SK-N-SH treated with all-trans-retinoic acid at 6 μM for 48 hours (cell line): ENCODE measurements around the gene CDK14.

Experiments
- ATAC-seq: fragments of 200-7000 bp; cut with Tn5 transposase; 3 replicates; pipeline ENCODE4 v1.9.1; 2020; ENCODE audit warnings: mild to moderate bottlenecking, moderate library complexity
- ARNTL ChIP-seq: fragments of 450-650 bp; formaldehyde crosslinking; IDR thresholded peaks from 2 replicates; pipeline ENCODE4 v1.5.0; 2020; ENCODE audit warnings: low read depth, mild to moderate bottlenecking, moderate library complexity, borderline replicate concordance
- BACH2 ChIP-seq: fragments of 250-450 bp; sonication (Bioruptor Pico); IDR thresholded peaks from 2 replicates; pipeline ENCODE4 v1.9.0; 2021; ENCODE audit warnings: mild to moderate bottlenecking, borderline replicate concordance
- CSDC2 ChIP-seq: fragments of 250-450 bp; sonication (Bioruptor Pico); IDR thresholded peaks from 2 replicates; pipeline ENCODE4 v1.5.0; 2020; ENCODE audit warnings: mild to moderate bottlenecking, moderate library complexity
- ESRRG ChIP-seq: fragments of 250-450 bp; sonication (Bioruptor Pico); IDR thresholded peaks from 2 replicates; pipeline ENCODE4 v1.6.1; 2021; ENCODE audit warnings: mild to moderate bottlenecking
- GLIS3 ChIP-seq: fragments of 250-450 bp; sonication (Bioruptor Pico); IDR thresholded peaks from 2 replicates; pipeline ENCODE4 v1.5.0; 2020; ENCODE audit warnings: mild to moderate bottlenecking, moderate library complexity
- ISL1 ChIP-seq: fragments of 250-450 bp; sonication (Bioruptor Pico); IDR thresholded peaks from 2 replicates; pipeline ENCODE4 v2.1.2; 2022; ENCODE audit warnings: mild to moderate bottlenecking, moderate library complexity
- OSR1 ChIP-seq: fragments of 250-450 bp; sonication (Bioruptor Pico); IDR thresholded peaks from 2 replicates; pipeline ENCODE4 v1.8.0; 2022; ENCODE audit warnings: moderate library complexity, mild to moderate bottlenecking, inconsistent platforms
- POU6F1 ChIP-seq: fragments of 250-450 bp; sonication (Bioruptor Pico); IDR thresholded peaks from 2 replicates; pipeline ENCODE4 v1.8.0; 2021; ENCODE audit warnings: low read depth, mild to moderate bottlenecking, moderate library complexity, borderline replicate concordance
- PPARA ChIP-seq: fragments of 250-450 bp; sonication (Bioruptor Pico); IDR thresholded peaks from 2 replicates; pipeline ENCODE4 v1.5.0; 2020; ENCODE audit warnings: mild to moderate bottlenecking, borderline replicate concordance
- TOX ChIP-seq: fragments of 250-450 bp; sonication (Bioruptor Pico); IDR thresholded peaks from 2 replicates; pipeline ENCODE4 v1.8.0; 2021; ENCODE audit warnings: mild to moderate bottlenecking, moderate library complexity, borderline replicate concordance
- ZC3H10 ChIP-seq: fragments of 250-450 bp; sonication (Bioruptor Pico); IDR thresholded peaks from 2 replicates; pipeline ENCODE4 v1.5.1; 2021; ENCODE audit warnings: mild to moderate bottlenecking, moderate library complexity
- ZFP3 ChIP-seq: fragments of 250-450 bp; sonication (Bioruptor Pico); IDR thresholded peaks from 2 replicates; pipeline ENCODE4 v1.5.0; 2020; ENCODE audit warnings: mild to moderate bottlenecking, moderate library complexity
- ZFP30 ChIP-seq: fragments of 450-650 bp; formaldehyde crosslinking; IDR thresholded peaks from 2 replicates; pipeline ENCODE4 v1.5.0; 2022; ENCODE audit warnings: mild to moderate bottlenecking, moderate library complexity
- ZNF565 ChIP-seq: fragments of 450-650 bp; formaldehyde crosslinking; conservative IDR thresholded peaks from 2 replicates; pipeline ENCODE4 v1.5.0; 2020; ENCODE audit warnings: low read depth, mild to moderate bottlenecking, moderate library complexity
- ZNF8 ChIP-seq: fragments of 450-650 bp; formaldehyde crosslinking; IDR thresholded peaks from 2 replicates; pipeline ENCODE4 v1.5.0; 2020; ENCODE audit warnings: mild to moderate bottlenecking, moderate library complexity
- TF ChIP-seq, protein P1 (sequence below): fragments of 250-450 bp; sonication (Bioruptor Pico); IDR thresholded peaks from 2 replicates; pipeline ENCODE4 v1.5.1; 2020; ENCODE audit warnings: low read depth, mild to moderate bottlenecking, moderate library complexity
- TF ChIP-seq, protein P2 (sequence below): fragments of 250-450 bp; sonication (Bioruptor Pico); IDR thresholded peaks from 2 replicates; pipeline ENCODE4 v1.5.0; 2020; ENCODE audit warnings: mild to moderate bottlenecking, moderate library complexity

CDK14 gene

GRCh38 chr7:90980545-90980944, 384.4 kb downstream of the CDK14 start:
- no peak for ATAC-seq
- TF ChIP-seq ISL1, result no peak
- no peak for TF ChIP-seq ZFP30 (CRISPR knock-in tag)
- no peak for TF ChIP-seq ZNF565 (CRISPR knock-in tag)
- TF ChIP-seq ESRRG (CRISPR knock-in tag), result no peak
- TF ChIP-seq ZNF8, result no peak
- TF ChIP-seq, protein P1, sequence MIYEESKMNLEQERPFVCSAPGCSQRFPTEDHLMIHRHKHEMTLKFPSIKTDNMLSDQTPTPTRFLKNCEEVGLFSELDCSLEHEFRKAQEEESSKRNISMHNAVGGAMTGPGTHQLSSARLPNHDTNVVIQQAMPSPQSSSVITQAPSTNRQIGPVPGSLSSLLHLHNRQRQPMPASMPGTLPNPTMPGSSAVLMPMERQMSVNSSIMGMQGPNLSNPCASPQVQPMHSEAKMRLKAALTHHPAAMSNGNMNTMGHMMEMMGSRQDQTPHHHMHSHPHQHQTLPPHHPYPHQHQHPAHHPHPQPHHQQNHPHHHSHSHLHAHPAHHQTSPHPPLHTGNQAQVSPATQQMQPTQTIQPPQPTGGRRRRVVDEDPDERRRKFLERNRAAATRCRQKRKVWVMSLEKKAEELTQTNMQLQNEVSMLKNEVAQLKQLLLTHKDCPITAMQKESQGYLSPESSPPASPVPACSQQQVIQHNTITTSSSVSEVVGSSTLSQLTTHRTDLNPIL, result no peak
- TF ChIP-seq BACH2 (CRISPR knock-in tag), result no peak
- TF ChIP-seq TOX (CRISPR knock-in tag), result no peak
- TF ChIP-seq ZC3H10 (CRISPR knock-in tag), result no peak
- TF ChIP-seq, protein P2, sequence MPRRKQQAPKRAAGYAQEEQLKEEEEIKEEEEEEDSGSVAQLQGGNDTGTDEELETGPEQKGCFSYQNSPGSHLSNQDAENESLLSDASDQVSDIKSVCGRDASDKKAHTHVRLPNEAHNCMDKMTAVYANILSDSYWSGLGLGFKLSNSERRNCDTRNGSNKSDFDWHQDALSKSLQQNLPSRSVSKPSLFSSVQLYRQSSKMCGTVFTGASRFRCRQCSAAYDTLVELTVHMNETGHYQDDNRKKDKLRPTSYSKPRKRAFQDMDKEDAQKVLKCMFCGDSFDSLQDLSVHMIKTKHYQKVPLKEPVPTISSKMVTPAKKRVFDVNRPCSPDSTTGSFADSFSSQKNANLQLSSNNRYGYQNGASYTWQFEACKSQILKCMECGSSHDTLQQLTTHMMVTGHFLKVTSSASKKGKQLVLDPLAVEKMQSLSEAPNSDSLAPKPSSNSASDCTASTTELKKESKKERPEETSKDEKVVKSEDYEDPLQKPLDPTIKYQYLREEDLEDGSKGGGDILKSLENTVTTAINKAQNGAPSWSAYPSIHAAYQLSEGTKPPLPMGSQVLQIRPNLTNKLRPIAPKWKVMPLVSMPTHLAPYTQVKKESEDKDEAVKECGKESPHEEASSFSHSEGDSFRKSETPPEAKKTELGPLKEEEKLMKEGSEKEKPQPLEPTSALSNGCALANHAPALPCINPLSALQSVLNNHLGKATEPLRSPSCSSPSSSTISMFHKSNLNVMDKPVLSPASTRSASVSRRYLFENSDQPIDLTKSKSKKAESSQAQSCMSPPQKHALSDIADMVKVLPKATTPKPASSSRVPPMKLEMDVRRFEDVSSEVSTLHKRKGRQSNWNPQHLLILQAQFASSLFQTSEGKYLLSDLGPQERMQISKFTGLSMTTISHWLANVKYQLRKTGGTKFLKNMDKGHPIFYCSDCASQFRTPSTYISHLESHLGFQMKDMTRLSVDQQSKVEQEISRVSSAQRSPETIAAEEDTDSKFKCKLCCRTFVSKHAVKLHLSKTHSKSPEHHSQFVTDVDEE (CRISPR knock-in tag), result no peak
- TF ChIP-seq CSDC2 (CRISPR knock-in tag), result no peak
- no peak for TF ChIP-seq PPARA
- no peak for TF ChIP-seq ZFP3 (CRISPR knock-in tag)

DNA sequence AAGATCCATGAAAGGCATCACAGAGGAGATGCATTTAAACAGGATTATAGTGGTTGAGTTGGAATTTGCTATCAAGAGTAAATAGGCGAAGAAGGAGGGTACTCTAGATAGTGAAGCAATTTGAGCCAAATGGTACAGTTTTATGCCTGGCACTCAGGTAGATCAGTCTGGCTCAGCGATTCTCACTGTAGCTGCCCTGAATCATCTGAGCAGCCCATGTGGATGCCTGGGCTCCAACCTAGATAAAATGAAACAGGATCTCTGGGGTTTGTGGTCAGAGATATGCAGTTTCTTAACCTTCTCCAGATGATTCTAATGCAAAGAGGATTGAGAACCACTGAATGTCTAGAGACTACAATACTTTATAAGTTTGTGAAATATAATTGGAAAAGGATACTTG, 386.1 kb downstream of the CDK14 start:
- TF ChIP-seq ISL1, result no peak
- TF ChIP-seq, protein P1, result no peak
- TF ChIP-seq OSR1 (CRISPR knock-in tag), result no peak
- no peak for ATAC-seq

DNA sequence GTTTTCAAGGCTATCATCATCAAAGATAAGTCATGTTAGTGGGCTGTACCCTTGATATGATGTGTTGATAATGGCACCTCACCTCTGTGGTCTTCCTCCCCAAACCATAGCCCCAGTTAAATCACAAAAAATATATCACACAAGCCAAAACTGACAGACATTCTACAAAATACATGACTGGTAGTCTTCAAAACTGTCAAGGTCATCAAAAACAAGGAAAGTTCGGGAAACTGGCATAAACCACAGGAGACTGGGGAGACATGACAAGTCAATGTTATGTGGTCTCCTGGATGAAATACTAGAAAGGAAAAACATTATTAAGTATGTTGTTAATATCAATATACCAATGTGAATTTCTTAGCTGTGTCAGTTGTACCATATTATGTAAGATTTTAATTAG, 388.6 kb downstream of the CDK14 start:
- ATAC-seq, result no peak
- TF ChIP-seq, protein P1, result no peak
- no peak for TF ChIP-seq TOX (CRISPR knock-in tag)
- no peak for TF ChIP-seq ZFP3 (CRISPR knock-in tag)
- TF ChIP-seq ZNF565 (CRISPR knock-in tag), result no peak
- no peak for TF ChIP-seq ISL1
- no peak for TF ChIP-seq POU6F1
- no peak for TF ChIP-seq ESRRG (CRISPR knock-in tag)
- no peak for TF ChIP-seq ZFP30 (CRISPR knock-in tag)
- TF ChIP-seq CSDC2 (CRISPR knock-in tag), result no peak
- no peak for TF ChIP-seq GLIS3
- TF ChIP-seq, protein P2 (CRISPR knock-in tag), result no peak
- TF ChIP-seq PPARA, result no peak
- TF ChIP-seq ARNTL (CRISPR knock-in tag), result no peak
